Astrocyte (in vitro differentiated cells and primary cell): ENCODE data around the gene POLR2E. TPM values are rescaled to one million over a fixed set of nuclear protein-coding genes. Genes with fewer than 3 reads are reported as not detected.

Source experiments
- DNase-seq: peaks from one replicate; pipeline ENCODE4 v3.0.0-alpha.2; 2010; ENCODE audit warnings: low read depth
- FAIRE-seq: peaks from 2 replicates; lab custom pipeline; 2011; peaks lifted over from hg19 to GRCh38; lab: Jason Lieb, UNC
- H2AFZ ChIP-seq: 2 replicates; pipeline ENCODE4 v1.6.0; 2012; ENCODE audit warnings: low read depth, low read length, inconsistent platforms
- H3K27ac ChIP-seq: 2 replicates; pipeline ENCODE4 v1.5.1; 2011; ENCODE audit warnings: low read depth, low read length, inconsistent platforms
- H3K27me3 ChIP-seq: 2 replicates; pipeline ENCODE4 v1.6.0; 2011; ENCODE audit warnings: low read length, inconsistent platforms; ENCODE audit not compliant: insufficient read depth
- H3K36me3 ChIP-seq: 2 replicates; pipeline ENCODE4 v1.5.1; 2011; ENCODE audit warnings: low read length, inconsistent platforms; ENCODE audit not compliant: insufficient read depth
- H3K4me1 ChIP-seq: 2 replicates; pipeline ENCODE4 v1.5.1; 2011; ENCODE audit warnings: low read length, inconsistent platforms; ENCODE audit not compliant: insufficient read depth
- H3K4me2 ChIP-seq: 2 replicates; pipeline ENCODE4 v1.6.0; 2012; ENCODE audit warnings: low read length, inconsistent platforms
- H3K4me3 ChIP-seq: 2 replicates; pipeline ENCODE4 v1.5.1; 2011; ENCODE audit warnings: low read depth, mild to moderate bottlenecking, low read length, inconsistent platforms; ENCODE audit not compliant: insufficient read depth
- H3K79me2 ChIP-seq: 2 replicates; pipeline ENCODE4 v1.6.0; 2012; ENCODE audit warnings: mild to moderate bottlenecking, low read length, inconsistent platforms; ENCODE audit not compliant: insufficient read depth
- H3K9ac ChIP-seq: 2 replicates; pipeline ENCODE4 v1.6.0; 2012; ENCODE audit warnings: mild to moderate bottlenecking, low read length, inconsistent platforms
- H3K9me3 ChIP-seq: 2 replicates; pipeline ENCODE4 v1.5.1; 2012; ENCODE audit warnings: low read depth, mild to moderate bottlenecking, low read length, inconsistent platforms; ENCODE audit not compliant: insufficient read depth
- H4K20me1 ChIP-seq: 2 replicates; pipeline ENCODE4 v1.6.0; 2012; ENCODE audit warnings: low read length, inconsistent platforms; ENCODE audit not compliant: insufficient read depth
- H3K27ac Mint-ChIP-seq: one replicate; pipeline ENCODE4 v1.8.0; 2021; ENCODE audit warnings: mild to moderate bottlenecking, mixed read lengths; ENCODE audit not compliant: unreplicated experiment
- H3K27me3 Mint-ChIP-seq: one replicate; pipeline ENCODE4 v1.8.0; 2021; ENCODE audit warnings: low read depth, mixed read lengths; ENCODE audit not compliant: unreplicated experiment
- H3K36me3 Mint-ChIP-seq: one replicate; pipeline ENCODE4 v1.8.0; 2021; ENCODE audit warnings: low read depth, mixed read lengths; ENCODE audit not compliant: unreplicated experiment
- H3K4me1 Mint-ChIP-seq: one replicate; pipeline ENCODE4 v1.8.0; 2021; ENCODE audit warnings: low read depth, mixed read lengths; ENCODE audit not compliant: unreplicated experiment
- H3K4me3 Mint-ChIP-seq: one replicate; pipeline ENCODE4 v1.8.0; 2021; ENCODE audit warnings: mild to moderate bottlenecking, moderate library complexity, mixed read lengths; ENCODE audit not compliant: unreplicated experiment
- H3K9me3 Mint-ChIP-seq: one replicate; pipeline ENCODE4 v1.8.0; 2021; ENCODE audit warnings: mild to moderate bottlenecking, mixed read lengths; ENCODE audit not compliant: unreplicated experiment
- CTCF ChIP-seq: IDR thresholded peaks from 2 replicates; pipeline ENCODE4 v1.5.1; 2011; ENCODE audit warnings: low read depth, mild to moderate bottlenecking, inconsistent platforms, low read length, moderate library complexity; ENCODE audit not compliant: insufficient read depth
- EZH2 ChIP-seq: IDR thresholded peaks from 2 replicates; pipeline ENCODE4 v1.6.1; 2012; ENCODE audit warnings: mild to moderate bottlenecking, low read length, inconsistent platforms; ENCODE audit not compliant: insufficient read depth
- total RNA-seq: library from RNA; stranded (reverse); gene quantifications from 2 replicates; pipeline ENCODE4 v1.2.1, GENCODE V29; 2021

The POLR2E gene
- total RNA-seq, 1 donor from 2014 or later, result 207 TPM

- no peaks in the 10 kb centered on the region for H3K36me3 ChIP-seq
- H3K27me3 ChIP-seq, result no peaks in the 10 kb centered on the region
- peak overlapping the region; percentile 95 for H3K27ac ChIP-seq
- peak overlapping the region; percentile 72 for H3K4me3 Mint-ChIP-seq
- peaks cover 4% of the 10 kb centered on the region for H3K9me3 Mint-ChIP-seq
- H3K36me3 Mint-ChIP-seq, result peaks cover 4% of the 10 kb centered on the region
- peaks cover 23% of the 10 kb centered on the region for H3K79me2 ChIP-seq
- H3K9me3 ChIP-seq, result no peaks in the 10 kb centered on the region
- H3K4me1 ChIP-seq, result peaks cover 47% of the 10 kb centered on the region
- TF ChIP-seq EZH2, result no peak
- TF ChIP-seq CTCF, result no peak
- H2AFZ ChIP-seq, result no peak overlapping the region
- peaks cover 11% of the 10 kb centered on the region for H3K4me1 Mint-ChIP-seq
- H3K9ac ChIP-seq, result peak overlapping the region; percentile 74
- H3K27ac Mint-ChIP-seq, result peak overlapping the region; percentile 95
- H4K20me1 ChIP-seq, result peaks cover 26% of the 10 kb centered on the region
- H3K4me3 ChIP-seq, result no peak overlapping the region
- peak overlapping the region; percentile 78 for H3K4me2 ChIP-seq
- no peaks in the 10 kb centered on the region for H3K27me3 Mint-ChIP-seq
- peak; percentile 100 for DNase-seq
- FAIRE-seq, result no peak
Measured at GRCh38 chr19:1102407-1103131, 7.4 kb upstream of the POLR2E start.

DNA sequence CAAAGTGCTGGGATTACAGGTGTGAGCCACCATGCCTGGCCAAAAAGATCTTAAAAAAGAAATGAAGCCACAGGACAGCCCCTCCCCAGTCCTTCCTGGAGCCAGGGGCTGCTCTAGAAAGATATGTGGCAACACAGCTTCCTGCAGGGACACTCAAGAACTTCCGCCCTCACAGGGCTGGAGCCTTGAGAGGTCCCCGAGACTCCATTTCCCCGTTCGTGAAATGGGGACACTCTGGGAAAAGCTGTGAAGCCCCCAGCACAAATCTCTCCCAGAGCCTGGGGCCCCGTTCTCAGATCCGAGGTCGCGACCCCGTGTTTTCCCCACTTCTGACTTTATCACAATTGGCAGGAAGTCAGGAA lies 6.1 kb upstream of the POLR2E start:
- Histone ChIP-seq H2AFZ (no peak overlapping the region), H3K9ac (peak overlapping the region; percentile 70), H3K4me2 (peak overlapping the region; percentile 75), H3K79me2 (peaks cover 17% of the 10 kb centered on the region), H3K4me1 (peaks cover 47% of the 10 kb centered on the region), H3K36me3 (no peaks in the 10 kb centered on the region), H3K9me3 (no peaks in the 10 kb centered on the region), H4K20me1 (peaks cover 14% of the 10 kb centered on the region), H3K27ac (peak overlapping the region; percentile 88), H3K4me3 (no peak overlapping the region), H3K27me3 (no peaks in the 10 kb centered on the region)
- Mint-ChIP-seq H3K4me1 (peaks cover 11% of the 10 kb centered on the region), H3K27ac (no peak overlapping the region), H3K36me3 (peaks cover 4% of the 10 kb centered on the region), H3K27me3 (no peaks in the 10 kb centered on the region), H3K4me3 (no peak overlapping the region), H3K9me3 (peaks cover 4% of the 10 kb centered on the region)
- TF ChIP-seq CTCF, result no peak
- TF ChIP-seq EZH2, result no peak
- no peak for FAIRE-seq
- DNase-seq, result no peak
